NCI-H1048 (cell line): Measurements from ENCODE around the gene GLI3.

Experiments used
- DNase-seq: peaks from one replicate; lab custom pipeline; 2025; lab: John Stamatoyannopoulos, UW

GLI3 gene

DNA sequence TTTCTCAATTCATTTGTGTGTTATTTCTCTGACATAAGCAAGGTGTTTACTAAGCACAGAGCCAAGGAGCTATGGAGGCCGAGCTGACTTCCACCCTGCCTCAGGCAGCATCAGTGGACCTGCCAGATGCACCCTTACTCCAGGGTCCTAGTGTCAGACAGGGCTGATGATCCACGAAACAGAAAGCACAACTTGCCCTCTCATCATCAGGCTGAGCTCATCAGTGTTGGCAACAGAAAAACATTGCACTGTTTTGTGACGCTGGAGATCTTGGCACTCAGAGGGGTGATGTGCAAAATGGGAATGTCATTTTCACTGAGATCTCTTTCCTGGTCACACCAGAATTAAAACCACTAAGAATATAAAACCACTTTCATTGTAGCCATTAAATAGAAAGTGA lies 201.8 kb downstream of the GLI3 start:
- DNase-seq = no peak

DNA sequence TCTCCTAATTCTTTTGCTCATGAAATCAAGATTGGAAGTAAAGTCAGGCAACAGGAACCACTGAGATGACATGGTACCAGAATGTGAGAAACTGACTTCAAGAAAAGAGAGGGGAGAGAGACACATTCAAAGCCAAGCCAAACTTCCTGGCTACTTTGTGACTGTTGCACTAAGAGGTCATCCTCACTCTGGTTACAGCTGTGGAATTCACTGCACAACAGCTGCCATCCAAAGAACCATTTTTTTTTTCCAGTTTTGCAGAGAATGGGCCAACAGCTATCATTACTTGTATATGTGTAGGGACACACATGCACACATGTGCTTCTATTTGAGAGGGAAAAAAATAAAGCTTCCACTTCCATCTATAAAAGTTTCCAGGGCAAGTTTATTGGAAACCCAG lies 203.5 kb downstream of the GLI3 start:
- DNase-seq = no peak

DNA sequence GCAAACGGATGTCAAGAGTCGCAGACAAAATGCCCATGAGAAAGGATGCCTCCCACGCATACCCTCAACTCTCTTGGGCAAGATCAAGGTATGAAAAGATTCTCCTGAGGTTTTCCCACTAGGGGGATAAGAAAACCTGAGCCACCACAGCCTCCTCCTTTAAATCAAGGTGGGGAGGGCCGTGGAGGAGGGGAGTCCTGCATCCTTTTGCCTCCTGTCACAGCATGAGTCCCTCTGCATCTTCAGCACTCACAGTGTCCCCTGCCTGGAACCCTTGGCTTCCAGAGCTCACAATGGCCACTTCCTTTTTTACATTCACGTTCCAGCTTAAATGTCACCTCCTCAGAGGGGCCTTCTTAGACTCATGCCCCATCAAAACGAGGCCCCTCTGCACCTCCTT lies 207.6 kb downstream of the GLI3 start:
- no peak for DNase-seq

DNA sequence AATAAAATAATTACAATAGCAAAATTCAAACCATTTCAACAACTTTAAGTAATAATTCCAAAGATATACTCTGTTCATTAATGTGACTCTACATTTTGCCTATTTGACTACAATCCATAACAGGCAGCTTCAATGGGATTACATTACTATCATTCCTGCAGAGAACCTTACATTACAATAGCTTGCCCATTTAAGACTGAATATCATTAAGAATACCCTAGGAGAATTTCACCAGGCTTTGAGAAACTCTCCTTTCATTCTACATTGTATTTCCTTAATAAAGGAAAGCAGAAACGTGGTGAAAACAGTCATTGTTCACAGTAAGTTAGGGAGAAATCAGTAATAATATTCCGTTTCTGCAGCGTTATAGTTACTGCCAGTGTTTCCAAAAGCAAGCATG lies 209.5 kb downstream of the GLI3 start:
- no peak for DNase-seq

GRCh38 chr7:42026622-42027197 lies 210.3 kb downstream of the GLI3 start:
- no peak for DNase-seq

GRCh38 chr7:42025635-42026375 lies 211.2 kb downstream of the GLI3 start:
- DNase-seq = no peak

- DNase-seq = no peak
These were observed 212.5 kb downstream of the GLI3 start for GRCh38 chr7:42024537-42024936.

GRCh38 chr7:42023262-42023661 lies 213.7 kb downstream of the GLI3 start:
- DNase-seq = no peak

- no peak for DNase-seq
These were observed 214.2 kb downstream of the GLI3 start for GRCh38 chr7:42022791-42023190.

GRCh38 chr7:42022056-42022455 lies 215.0 kb downstream of the GLI3 start:
- DNase-seq = no peak

GRCh38 chr7:42021631-42022030 lies 215.4 kb downstream of the GLI3 start:
- DNase-seq = no peak

DNA sequence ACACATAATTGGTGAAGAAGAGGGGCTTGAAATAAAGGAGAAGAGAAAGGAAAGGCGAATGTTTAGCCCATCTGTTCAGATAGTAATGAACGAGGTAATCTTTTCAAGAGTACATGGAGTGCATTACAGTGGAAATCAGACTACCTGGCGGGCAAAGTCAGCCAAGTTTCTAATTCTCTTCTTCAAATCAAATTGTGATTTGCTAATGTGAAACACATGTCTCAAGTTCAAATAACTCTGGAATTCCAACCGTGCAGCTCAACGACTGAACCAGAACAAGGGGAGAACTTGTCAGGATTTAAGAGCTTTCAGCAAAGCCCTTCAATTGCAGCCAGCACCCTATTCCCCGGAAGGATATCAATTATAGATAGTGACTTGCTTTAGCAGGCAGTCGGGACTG lies 216.9 kb downstream of the GLI3 start:
- no peak for DNase-seq

DNA sequence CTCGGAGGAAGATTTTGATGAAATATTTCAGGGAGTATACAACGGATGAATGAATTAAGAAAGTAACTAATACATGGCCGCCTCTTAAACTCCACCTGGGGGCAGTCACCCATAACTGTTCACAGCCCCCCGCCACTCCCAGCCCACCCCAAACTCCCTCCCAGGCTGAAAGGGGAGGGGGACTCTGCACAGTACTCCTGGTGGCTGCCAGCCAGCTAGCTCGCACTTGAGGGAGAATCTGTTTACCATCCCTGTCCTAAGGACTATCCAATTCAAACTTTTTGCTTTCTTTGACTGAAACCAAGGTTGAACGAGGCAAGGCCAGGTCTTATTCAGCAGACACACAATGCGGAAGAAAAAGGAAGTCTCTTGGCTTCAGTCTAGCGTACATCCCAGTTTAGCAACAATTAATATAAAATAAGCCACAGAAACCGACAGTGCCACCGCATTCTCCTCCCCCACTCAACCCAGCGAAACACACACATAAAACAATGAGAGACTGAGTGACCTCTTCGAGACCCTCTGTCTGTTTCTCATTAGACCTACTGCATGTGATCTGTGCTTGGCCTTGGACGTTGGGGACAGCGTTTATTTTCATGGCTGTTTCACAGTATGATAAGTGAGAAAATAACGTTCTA lies 219.5 kb downstream of the GLI3 start:
- no peak for DNase-seq

DNA sequence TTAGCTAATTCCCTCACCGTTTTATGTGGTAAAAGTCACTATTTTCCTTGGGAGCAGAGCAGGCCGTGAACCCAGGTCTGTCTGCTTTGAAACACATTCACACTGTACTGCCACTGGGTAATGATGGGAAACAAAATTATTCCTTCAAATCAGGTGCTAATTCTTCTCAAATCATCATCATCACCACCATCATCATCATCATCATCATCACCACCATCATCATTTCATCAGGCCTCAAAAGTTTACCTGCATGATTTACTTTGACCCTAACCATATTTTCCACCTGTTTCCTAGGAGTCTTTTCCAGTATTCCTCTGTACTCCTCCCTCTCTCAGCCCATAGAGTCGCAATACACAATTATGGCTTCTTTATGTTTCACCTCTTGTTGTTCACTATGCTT lies 220.5 kb downstream of the GLI3 start:
- DNase-seq = no peak

- no peak for DNase-seq
These were observed 222.1 kb downstream of the GLI3 start for GRCh38 chr7:42014625-42015618.

DNA sequence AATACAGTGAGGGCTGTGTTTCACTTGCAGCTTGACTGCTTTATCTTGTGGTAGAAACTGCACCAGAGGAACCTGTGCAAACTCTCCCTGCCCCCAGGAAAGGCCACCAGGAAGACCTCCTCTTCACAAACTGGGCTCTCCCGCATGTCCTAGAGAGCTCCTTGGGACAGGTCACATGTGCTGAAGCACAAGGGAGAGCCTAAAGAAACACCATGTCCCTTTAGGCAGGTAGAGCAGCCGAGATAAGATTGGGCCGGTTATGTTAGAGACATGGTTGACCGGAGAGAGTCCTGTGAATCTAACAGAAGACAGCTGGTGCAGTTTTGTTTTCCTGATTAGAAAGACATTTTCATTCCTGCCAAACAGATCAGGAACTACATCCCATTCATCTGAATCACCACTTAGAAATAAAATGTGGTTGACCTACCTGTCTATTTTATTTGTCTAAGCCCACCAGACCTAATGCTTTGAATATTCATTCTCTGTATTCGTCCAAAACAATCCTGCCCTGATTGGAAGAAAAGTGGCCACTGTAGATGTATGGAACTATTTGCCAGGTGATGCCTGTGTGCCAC lies 224.1 kb downstream of the GLI3 start:
- no peak for DNase-seq

DNA sequence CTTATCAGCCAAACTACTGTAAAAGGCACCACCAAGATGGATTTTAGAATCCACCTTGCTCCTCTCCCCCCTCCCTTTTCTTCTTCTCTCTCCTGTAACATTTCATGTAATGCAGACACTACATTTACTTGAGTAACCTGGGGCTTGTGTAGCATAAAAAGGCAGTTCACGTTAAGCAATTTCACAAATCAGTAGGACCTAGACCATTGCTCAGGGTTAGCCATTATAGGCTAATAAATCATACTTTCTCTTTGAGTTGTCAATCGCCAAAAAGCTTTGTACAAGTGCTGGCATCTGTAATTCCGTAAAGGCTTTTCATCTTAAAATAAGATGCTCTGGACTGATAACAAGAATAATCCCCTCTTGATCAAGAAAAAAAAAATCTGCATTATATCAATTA lies 224.7 kb downstream of the GLI3 start:
- DNase-seq = no peak

DNA sequence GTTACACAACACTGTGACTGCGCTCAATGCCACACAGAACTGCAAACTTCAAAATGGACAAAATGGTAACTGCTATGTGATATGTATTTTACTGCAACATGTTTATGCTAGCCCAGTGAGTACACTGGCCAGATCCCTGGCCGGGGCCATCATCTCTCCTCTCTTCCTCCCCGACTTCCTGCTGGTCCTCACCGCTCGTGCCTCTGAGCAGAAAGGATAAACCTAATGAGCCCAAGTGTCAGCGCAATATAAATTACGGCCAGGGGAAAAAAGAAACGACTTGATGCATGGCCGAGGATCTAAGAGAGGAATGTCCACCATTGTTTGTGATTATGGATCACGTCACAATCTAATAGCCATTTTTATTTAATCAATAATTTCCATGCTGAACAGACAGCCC lies 225.2 kb downstream of the GLI3 start:
- no peak for DNase-seq

GRCh38 chr7:42010751-42011150 lies 226.3 kb downstream of the GLI3 start:
- no peak for DNase-seq

GRCh38 chr7:42006801-42007513 lies 230.1 kb downstream of the GLI3 start:
- DNase-seq = no peak

GRCh38 chr7:42002654-42003053 lies 234.4 kb downstream of the GLI3 start:
- no peak for DNase-seq
